Neural progenitor cell (in vitro differentiated cells): ENCODE data around the gene LRIG2. TPM values are rescaled to one million over a fixed set of nuclear protein-coding genes. Genes with fewer than 3 reads are reported as not detected.
A peak's percentile ranks its signal among the peaks of the same experiment; 100 is the strongest.
"Not testable (repeated sequence)": the region's sequence is repeated elsewhere in the genome, so short reads cannot be mapped to it uniquely, and the experiment has no call there.

ENCODE experiments used
- DNase-seq: peaks from one replicate; pipeline ENCODE4 v3.0.0-alpha.2; 2016; ENCODE audit warnings: low spot score
- H2AFZ ChIP-seq: fragments of 200-600 bp; sonication (generic); replicated peaks from 2 replicates; pipeline ENCODE4 v1.6.1; 2016; ENCODE audit warnings: antibody characterized with exemption
- H3F3A ChIP-seq: fragments of 200-600 bp; sonication (generic); 2 replicates; pipeline ENCODE4 v1.6.1; 2016; ENCODE audit warnings: antibody characterized with exemption, low read depth
- H3K27ac ChIP-seq: fragments of 200-600 bp; sonication (generic); 2 replicates; pipeline ENCODE4 v1.5.1; 2016; ENCODE audit warnings: mild to moderate bottlenecking
- H3K27me3 ChIP-seq: fragments of 200-600 bp; sonication (generic); 2 replicates; pipeline ENCODE4 v1.6.1; 2016; ENCODE audit warnings: mild to moderate bottlenecking, moderate library complexity
- H3K36me3 ChIP-seq: fragments of 200-600 bp; sonication (generic); 2 replicates; pipeline ENCODE4 v1.5.1; 2016
- H3K4me1 ChIP-seq: fragments of 200-600 bp; sonication (generic); 2 replicates; pipeline ENCODE4 v1.6.1; 2016; ENCODE audit warnings: mixed run types
- H3K4me2 ChIP-seq: fragments of 200-600 bp; sonication (generic); 2 replicates; pipeline ENCODE4 v1.6.1; 2016
- H3K4me3 ChIP-seq: fragments of 200-600 bp; sonication (generic); 2 replicates; pipeline ENCODE4 v1.5.1; 2016
- H3K79me2 ChIP-seq: fragments of 200-600 bp; sonication (generic); 2 replicates; pipeline ENCODE4 v1.6.1; 2016; ENCODE audit warnings: low read depth
- H3K9ac ChIP-seq: fragments of 200-600 bp; sonication (generic); 2 replicates; pipeline ENCODE4 v1.6.1; 2016
- H3K9me3 ChIP-seq: fragments of 200-600 bp; sonication (generic); 2 replicates; pipeline ENCODE4 v1.5.1; 2016; ENCODE audit warnings: low read depth
- H4K20me1 ChIP-seq: fragments of 200-600 bp; sonication (generic); 2 replicates; pipeline ENCODE4 v1.6.1; 2016; ENCODE audit warnings: low read depth
- H3K27ac Mint-ChIP-seq: 3 replicates; pipeline ENCODE4 v1.8.0; 2021; ENCODE audit warnings: mixed read lengths
- H3K27me3 Mint-ChIP-seq: 2 replicates; pipeline ENCODE4 v1.8.0; 2022; ENCODE audit warnings: low read depth, mild to moderate bottlenecking, inconsistent platforms, moderate library complexity, mixed read lengths; ENCODE audit not compliant: insufficient read depth
- H3K36me3 Mint-ChIP-seq: 3 replicates; pipeline ENCODE4 v1.8.0; 2021; ENCODE audit warnings: mixed read lengths
- H3K4me1 Mint-ChIP-seq: 3 replicates; pipeline ENCODE4 v1.8.0; 2021; ENCODE audit warnings: mixed read lengths
- H3K4me3 Mint-ChIP-seq: 3 replicates; pipeline ENCODE4 v1.8.0; 2021; ENCODE audit warnings: mild to moderate bottlenecking, moderate library complexity, mixed read lengths
- H3K9me3 Mint-ChIP-seq: 3 replicates; pipeline ENCODE4 v1.8.0; 2020; ENCODE audit warnings: mixed read lengths
- EZH2 ChIP-seq: fragments of 200-600 bp; sonication (generic); IDR thresholded peaks from 2 replicates; pipeline ENCODE4 v1.6.1; 2017; ENCODE audit warnings: antibody characterized with exemption, mild to moderate bottlenecking, moderate library complexity
- EZH2phosphoT487 ChIP-seq: fragments of 200-600 bp; sonication (generic); IDR thresholded peaks from 2 replicates; pipeline ENCODE4 v1.6.1; 2017; ENCODE audit warnings: antibody characterized with exemption
- total RNA-seq: library from RNA; depleted of rRNA; stranded (reverse); fragments of >200 nt; gene quantifications from 2 replicates; pipeline ENCODE4 v1.2.3, GENCODE V29; 2015; ENCODE audit warnings: low replicate concordance
- TF ChIP-seq, protein P1 (sequence below): fragments of 200-600 bp; sonication (generic); IDR thresholded peaks from 2 replicates; pipeline ENCODE4 v1.5.1; 2017; ENCODE audit warnings: antibody characterized with exemption, mild to moderate bottlenecking

The LRIG2 gene
- total RNA-seq = 24.4 and 28.4 TPM in 2 replicates

GRCh38 chr1:113072757-113073478, at the start of gene LRIG2:
Gene LRIG2 (plus strand): TSS chr1:113073198. CDS start chr1:113073407, 209 bp downstream.
- H4K20me1 ChIP-seq = peaks cover 22% of the 10 kb centered on the region

GRCh38 chr1:113023316-113023715, 49.7 kb upstream of the LRIG2 start:
- DNase-seq, H3K9me3 Mint-ChIP-seq, H3K27me3 Mint-ChIP-seq, H3K9ac ChIP-seq, H3K4me3 ChIP-seq, H3K4me2 ChIP-seq, H3K27me3 ChIP-seq, H3K36me3 ChIP-seq, H3K27ac ChIP-seq, H3K4me3 Mint-ChIP-seq, H3K79me2 ChIP-seq, H3K9me3 ChIP-seq, H4K20me1 ChIP-seq, H3K27ac Mint-ChIP-seq, H3K4me1 ChIP-seq, H2AFZ ChIP-seq, H3K36me3 Mint-ChIP-seq: not testable (repeated sequence)
- H3F3A ChIP-seq = peaks cover 19% of the 10 kb centered on the region
- H3K4me1 Mint-ChIP-seq = peaks cover 12% of the 10 kb centered on the region

More at GRCh38 chr1:113072757-113073478, at the start of gene LRIG2:
- Mint-ChIP-seq H3K27ac (peak within 1 kb of the TSS; percentile 97), H3K36me3 (peaks cover 2% of the 10 kb centered on the region), H3K9me3 (peaks cover 5% of the 10 kb centered on the region), H3K4me3 (peak within 1 kb of the TSS; percentile 94), H3K27me3 (peaks cover 14% of the 10 kb centered on the region), H3K4me1 (peaks cover 23% of the 10 kb centered on the region)
- peak; percentile 99 for DNase-seq
- H3K36me3 ChIP-seq = peaks cover 3% of the 10 kb centered on the region
- H3K4me1 ChIP-seq = no peaks in the 10 kb centered on the region
- H3K79me2 ChIP-seq = peaks cover 46% of the 10 kb centered on the region
- H3K4me2 ChIP-seq = peak within 1 kb of the TSS; percentile 84
- H3K9me3 ChIP-seq = no peaks in the 10 kb centered on the region
- H3K4me3 ChIP-seq = peak within 1 kb of the TSS; percentile 69
- H3K27me3 ChIP-seq = no peaks in the 10 kb centered on the region
- peak within 1 kb of the TSS; percentile 88 for H3K27ac ChIP-seq
- peak within 1 kb of the TSS; percentile 84 for H2AFZ ChIP-seq
- peaks cover 10% of the 10 kb centered on the region for H3F3A ChIP-seq
- peak within 1 kb of the TSS; percentile 44 for H3K9ac ChIP-seq
- TF ChIP-seq EZH2 = no peak
- TF ChIP-seq, protein P1, sequence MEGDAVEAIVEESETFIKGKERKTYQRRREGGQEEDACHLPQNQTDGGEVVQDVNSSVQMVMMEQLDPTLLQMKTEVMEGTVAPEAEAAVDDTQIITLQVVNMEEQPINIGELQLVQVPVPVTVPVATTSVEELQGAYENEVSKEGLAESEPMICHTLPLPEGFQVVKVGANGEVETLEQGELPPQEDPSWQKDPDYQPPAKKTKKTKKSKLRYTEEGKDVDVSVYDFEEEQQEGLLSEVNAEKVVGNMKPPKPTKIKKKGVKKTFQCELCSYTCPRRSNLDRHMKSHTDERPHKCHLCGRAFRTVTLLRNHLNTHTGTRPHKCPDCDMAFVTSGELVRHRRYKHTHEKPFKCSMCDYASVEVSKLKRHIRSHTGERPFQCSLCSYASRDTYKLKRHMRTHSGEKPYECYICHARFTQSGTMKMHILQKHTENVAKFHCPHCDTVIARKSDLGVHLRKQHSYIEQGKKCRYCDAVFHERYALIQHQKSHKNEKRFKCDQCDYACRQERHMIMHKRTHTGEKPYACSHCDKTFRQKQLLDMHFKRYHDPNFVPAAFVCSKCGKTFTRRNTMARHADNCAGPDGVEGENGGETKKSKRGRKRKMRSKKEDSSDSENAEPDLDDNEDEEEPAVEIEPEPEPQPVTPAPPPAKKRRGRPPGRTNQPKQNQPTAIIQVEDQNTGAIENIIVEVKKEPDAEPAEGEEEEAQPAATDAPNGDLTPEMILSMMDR = peak; percentile 86

DNA sequence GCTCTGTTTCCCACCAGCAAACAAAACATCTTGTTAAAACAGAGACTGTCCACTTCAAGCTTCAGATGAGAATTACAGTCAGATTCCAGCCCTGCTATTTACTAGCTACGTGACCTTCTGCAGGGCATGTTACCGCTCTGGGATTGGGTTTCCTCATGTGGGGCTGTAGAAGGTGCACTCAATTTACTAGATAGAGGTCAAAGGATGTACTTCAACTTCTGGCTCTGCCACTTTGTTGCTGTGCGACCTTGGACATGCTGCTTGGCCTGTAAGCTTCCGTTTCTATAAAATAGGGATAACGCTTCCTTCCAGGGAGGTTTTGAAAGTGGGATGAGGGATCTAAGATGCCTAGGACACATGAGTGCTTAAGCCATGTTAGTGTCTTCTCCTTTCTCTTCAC, 46.0 kb upstream of the LRIG2 start:
- Mint-ChIP-seq H3K9me3 (no peaks in the 10 kb centered on the region), H3K36me3 (no peaks in the 10 kb centered on the region), H3K4me3 (no peak overlapping the region), H3K27me3 (peaks cover 2% of the 10 kb centered on the region), H3K27ac (no peak overlapping the region), H3K4me1 (peaks cover 10% of the 10 kb centered on the region)
- Histone ChIP-seq H3K4me1 (peaks cover 10% of the 10 kb centered on the region), H2AFZ (no peak overlapping the region), H3K79me2 (no peaks in the 10 kb centered on the region), H3K4me3 (no peak overlapping the region), H3F3A (peaks cover 11% of the 10 kb centered on the region), H3K9me3 (no peaks in the 10 kb centered on the region), H3K36me3 (no peaks in the 10 kb centered on the region), H3K27me3 (no peaks in the 10 kb centered on the region), H3K27ac (no peak overlapping the region), H3K4me2 (no peak overlapping the region), H4K20me1 (peaks cover 8% of the 10 kb centered on the region), H3K9ac (no peak overlapping the region)
- DNase-seq = no peak
- no peak for TF ChIP-seq EZH2
- TF ChIP-seq EZH2phosphoT487 = no peak
- TF ChIP-seq, protein P1 = no peak

DNA sequence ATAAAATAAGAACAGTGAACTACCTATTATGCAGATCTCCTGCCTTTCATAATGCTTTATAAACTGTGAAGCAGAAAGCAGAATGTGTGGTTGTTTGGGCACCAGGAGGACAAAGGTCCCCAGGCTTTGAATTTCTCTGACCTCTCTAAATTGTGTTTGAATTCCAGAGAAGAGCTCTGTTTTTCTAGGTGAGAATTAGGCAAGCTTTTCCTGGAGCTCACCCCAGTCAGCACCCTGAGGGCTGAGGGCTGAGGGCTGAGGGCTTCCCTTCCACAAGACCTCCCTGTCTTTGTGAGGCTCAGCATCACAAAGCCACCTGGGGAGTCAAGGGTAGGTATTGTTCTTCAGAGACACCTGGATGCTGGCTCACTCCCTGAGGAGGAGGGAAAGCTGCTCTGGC, 45.5 kb upstream of the LRIG2 start:
- Histone ChIP-seq H3K79me2 (no peaks in the 10 kb centered on the region), H3K4me3 (no peak overlapping the region), H3K27me3 (no peaks in the 10 kb centered on the region), H3K9me3 (no peaks in the 10 kb centered on the region), H3F3A (peaks cover 11% of the 10 kb centered on the region), H3K4me2 (no peak overlapping the region), H2AFZ (no peak overlapping the region), H3K36me3 (no peaks in the 10 kb centered on the region), H4K20me1 (peaks cover 8% of the 10 kb centered on the region), H3K27ac (no peak overlapping the region), H3K9ac (no peak overlapping the region), H3K4me1 (peaks cover 10% of the 10 kb centered on the region)
- Mint-ChIP-seq H3K27me3 (peaks cover 2% of the 10 kb centered on the region), H3K27ac (peak overlapping the region; percentile 40), H3K36me3 (no peaks in the 10 kb centered on the region), H3K4me3 (no peak overlapping the region), H3K4me1 (peaks cover 10% of the 10 kb centered on the region), H3K9me3 (no peaks in the 10 kb centered on the region)
- TF ChIP-seq EZH2phosphoT487 = no peak
- TF ChIP-seq, protein P1 = no peak
- TF ChIP-seq EZH2 = no peak
- DNase-seq = no peak
